ENCODE results near the gene HMGA1. TPM values are rescaled to one million over a fixed set of nuclear protein-coding genes. Genes with fewer than 3 reads are reported as not detected.
A peak's percentile ranks its signal among the peaks of the same experiment; 100 is the strongest.

The HMGA1 gene, protein sequence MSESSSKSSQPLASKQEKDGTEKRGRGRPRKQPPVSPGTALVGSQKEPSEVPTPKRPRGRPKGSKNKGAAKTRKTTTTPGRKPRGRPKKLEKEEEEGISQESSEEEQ
- 185 and 433 TPM in 2 replicates for polyA plus RNA-seq (2012; rRNA removed)
- polyA plus RNA-seq (2012; cell fraction: cytosol; rRNA removed) = 168 and 262 TPM in 2 replicates
- 132 and 146 TPM in 2 replicates for polyA plus RNA-seq (2012; cell fraction: nucleus; rRNA removed)

- no peaks in the 10 kb centered on the region for H4K20me1 ChIP-seq (ENCODE audit: insufficient read depth)
- peak within 1 kb of the TSS; percentile 72 to 85 for H3K27ac ChIP-seq (ENCODE audit: low read depth in 2 of 2, low read length in 1 of 2)
- peaks cover 29% of the 10 kb centered on the region for H3F3A ChIP-seq (replicated peaks; ENCODE audit: insufficient read depth)
- 0 out of 2 replicates have a peak, but pooled peaks have one; percentile 12 for TF ChIP-seq RCOR1 (IDR thresholded peaks at IDR 0.05; ENCODE audit: low read length)
- no peak for TF ChIP-seq SIN3A (IDR thresholded peaks at IDR 0.05; ENCODE audit: borderline replicate concordance, low read depth, low read length)
- no peak for TF ChIP-seq USF2 (IDR thresholded peaks at IDR 0.05; ENCODE audit: borderline replicate concordance, low read depth, low read length)
- 0 out of 2 replicates have a peak, but pooled peaks have one; percentile 38 for TF ChIP-seq NFIC (IDR thresholded peaks at IDR 0.05; ENCODE audit: borderline replicate concordance)
- TF ChIP-seq FOXJ3 (CRISPR knock-in tag; IDR thresholded peaks at IDR 0.05) = no peak
- peak; percentile 72; the same call in 1 of the 2 replicates for TF ChIP-seq MEF2A (IDR thresholded peaks at IDR 0.05; ENCODE audit: borderline replicate concordance, low read depth)
- TF ChIP-seq POLR2AphosphoS5 (IDR thresholded peaks at IDR 0.05; ENCODE audit: low read depth, low read length) = peak; percentile 50; the same call in 1 of the 2 replicates
- TF ChIP-seq TEAD4 (IDR thresholded peaks at IDR 0.05; ENCODE audit: borderline replicate concordance, insufficient read depth) = no peak
- TF ChIP-seq, protein P1, sequence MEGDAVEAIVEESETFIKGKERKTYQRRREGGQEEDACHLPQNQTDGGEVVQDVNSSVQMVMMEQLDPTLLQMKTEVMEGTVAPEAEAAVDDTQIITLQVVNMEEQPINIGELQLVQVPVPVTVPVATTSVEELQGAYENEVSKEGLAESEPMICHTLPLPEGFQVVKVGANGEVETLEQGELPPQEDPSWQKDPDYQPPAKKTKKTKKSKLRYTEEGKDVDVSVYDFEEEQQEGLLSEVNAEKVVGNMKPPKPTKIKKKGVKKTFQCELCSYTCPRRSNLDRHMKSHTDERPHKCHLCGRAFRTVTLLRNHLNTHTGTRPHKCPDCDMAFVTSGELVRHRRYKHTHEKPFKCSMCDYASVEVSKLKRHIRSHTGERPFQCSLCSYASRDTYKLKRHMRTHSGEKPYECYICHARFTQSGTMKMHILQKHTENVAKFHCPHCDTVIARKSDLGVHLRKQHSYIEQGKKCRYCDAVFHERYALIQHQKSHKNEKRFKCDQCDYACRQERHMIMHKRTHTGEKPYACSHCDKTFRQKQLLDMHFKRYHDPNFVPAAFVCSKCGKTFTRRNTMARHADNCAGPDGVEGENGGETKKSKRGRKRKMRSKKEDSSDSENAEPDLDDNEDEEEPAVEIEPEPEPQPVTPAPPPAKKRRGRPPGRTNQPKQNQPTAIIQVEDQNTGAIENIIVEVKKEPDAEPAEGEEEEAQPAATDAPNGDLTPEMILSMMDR (IDR thresholded peaks at IDR 0.05) = no peak
- TF ChIP-seq GATA2 (CRISPR knock-in tag; IDR thresholded peaks at IDR 0.05) = no peak
- TF ChIP-seq, protein P2, sequence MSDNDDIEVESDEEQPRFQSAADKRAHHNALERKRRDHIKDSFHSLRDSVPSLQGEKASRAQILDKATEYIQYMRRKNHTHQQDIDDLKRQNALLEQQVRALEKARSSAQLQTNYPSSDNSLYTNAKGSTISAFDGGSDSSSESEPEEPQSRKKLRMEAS (IDR thresholded peaks at IDR 0.05; ENCODE audit: low read depth) = peak; percentile 27; the same call in 1 of the 2 replicates
- no peak for TF ChIP-seq GABPA (IDR thresholded peaks at IDR 0.05; ENCODE audit: low read depth)
- TF ChIP-seq JUND (IDR thresholded peaks at IDR 0.05) = no peak
- TF ChIP-seq PBX3 (IDR thresholded peaks at IDR 0.05) = peak; percentile 50
- peak; percentile 12; the same call in 1 of the 2 replicates for TF ChIP-seq MXI1 (IDR thresholded peaks at IDR 0.05; ENCODE audit: low read depth, low read length)
- TF ChIP-seq, protein P3, sequence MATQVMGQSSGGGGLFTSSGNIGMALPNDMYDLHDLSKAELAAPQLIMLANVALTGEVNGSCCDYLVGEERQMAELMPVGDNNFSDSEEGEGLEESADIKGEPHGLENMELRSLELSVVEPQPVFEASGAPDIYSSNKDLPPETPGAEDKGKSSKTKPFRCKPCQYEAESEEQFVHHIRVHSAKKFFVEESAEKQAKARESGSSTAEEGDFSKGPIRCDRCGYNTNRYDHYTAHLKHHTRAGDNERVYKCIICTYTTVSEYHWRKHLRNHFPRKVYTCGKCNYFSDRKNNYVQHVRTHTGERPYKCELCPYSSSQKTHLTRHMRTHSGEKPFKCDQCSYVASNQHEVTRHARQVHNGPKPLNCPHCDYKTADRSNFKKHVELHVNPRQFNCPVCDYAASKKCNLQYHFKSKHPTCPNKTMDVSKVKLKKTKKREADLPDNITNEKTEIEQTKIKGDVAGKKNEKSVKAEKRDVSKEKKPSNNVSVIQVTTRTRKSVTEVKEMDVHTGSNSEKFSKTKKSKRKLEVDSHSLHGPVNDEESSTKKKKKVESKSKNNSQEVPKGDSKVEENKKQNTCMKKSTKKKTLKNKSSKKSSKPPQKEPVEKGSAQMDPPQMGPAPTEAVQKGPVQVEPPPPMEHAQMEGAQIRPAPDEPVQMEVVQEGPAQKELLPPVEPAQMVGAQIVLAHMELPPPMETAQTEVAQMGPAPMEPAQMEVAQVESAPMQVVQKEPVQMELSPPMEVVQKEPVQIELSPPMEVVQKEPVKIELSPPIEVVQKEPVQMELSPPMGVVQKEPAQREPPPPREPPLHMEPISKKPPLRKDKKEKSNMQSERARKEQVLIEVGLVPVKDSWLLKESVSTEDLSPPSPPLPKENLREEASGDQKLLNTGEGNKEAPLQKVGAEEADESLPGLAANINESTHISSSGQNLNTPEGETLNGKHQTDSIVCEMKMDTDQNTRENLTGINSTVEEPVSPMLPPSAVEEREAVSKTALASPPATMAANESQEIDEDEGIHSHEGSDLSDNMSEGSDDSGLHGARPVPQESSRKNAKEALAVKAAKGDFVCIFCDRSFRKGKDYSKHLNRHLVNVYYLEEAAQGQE (IDR thresholded peaks at IDR 0.05; ENCODE audit: low read depth, low read length) = no peak
- 0 out of 2 replicates have a peak, but pooled peaks have one; percentile 3 for TF ChIP-seq NRF1 (IDR thresholded peaks at IDR 0.05; ENCODE audit: low read depth, low read length)
- WGBS (ENCODE audit: low lambda C conversion rate) = 8% methylated on average over 33 of the region's 91 CpGs
- peak within 1 kb of the TSS; percentile 80 to 82 for H3K4me3 ChIP-seq (ENCODE audit: low read depth in 2 of 2, low read length in 1 of 2)
- no peaks in the 10 kb centered on the region for H3K27me3 ChIP-seq (ENCODE audit: insufficient read depth)
- peak within 1 kb of the TSS; percentile 95 for H3K9ac ChIP-seq
- ChIA-PET POLR2A (interaction anchor here (0.6 to 1.7 kb wide), 7 partner anchors 10 to 190 kb away, joined by 3 to 15 read pairs (median 3); partner anchors contain the start of gene SMIM29), CTCF (interaction anchor here (0.7 to 2.0 kb wide), 7 partner anchors 10 to 290 kb away, joined by 4 to 18 read pairs (median 4); no protein-coding TSS in a partner anchor)
- H3K9me2 ChIP-seq = no peaks in the 10 kb centered on the region
- H3K4me2 ChIP-seq = peak within 1 kb of the TSS; percentile 81
- peaks cover 9 to 22% of the 10 kb centered on the region in 2 experiments for H3K4me1 ChIP-seq (ENCODE audit: control insufficient read depth in 1 of 2, insufficient read depth in 2 of 2, low read depth in 1 of 2, low read length in 1 of 2)
- H3K79me2 ChIP-seq (ENCODE audit: insufficient read depth) = peaks cover 30% of the 10 kb centered on the region
- peak; percentile 99 for DNase-seq
- peaks cover 2 to 10% of the 10 kb centered on the region in 2 experiments for H3K36me3 ChIP-seq (replicated peaks in 1 of 2; ENCODE audit: control insufficient read depth in 1 of 2, insufficient read depth in 2 of 2, low read length in 1 of 2)
- H2AFZ ChIP-seq (ENCODE audit: low read depth) = peak within 1 kb of the TSS; percentile 76; the same call in 1 of the 2 replicates
- H3K9me3 ChIP-seq = no peaks in the 10 kb centered on the region
Measured at GRCh38 chr6:34236443-34237315, at the start of gene HMGA1. HMGA1 (plus strand) TSS chr6:34236873; CDS start chr6:34240781, 3,908 bp downstream.
